GM18517 (cell line): Measurements from ENCODE around the gene OPCML.

Experiments
- ATAC-seq: cut with Tn5 transposase; IDR thresholded peaks from one replicate; pipeline ENCODE4 v1.9.1; 2021; ENCODE audit warnings: mild to moderate bottlenecking, moderate library complexity; ENCODE audit not compliant: unreplicated experiment

The OPCML gene

DNA sequence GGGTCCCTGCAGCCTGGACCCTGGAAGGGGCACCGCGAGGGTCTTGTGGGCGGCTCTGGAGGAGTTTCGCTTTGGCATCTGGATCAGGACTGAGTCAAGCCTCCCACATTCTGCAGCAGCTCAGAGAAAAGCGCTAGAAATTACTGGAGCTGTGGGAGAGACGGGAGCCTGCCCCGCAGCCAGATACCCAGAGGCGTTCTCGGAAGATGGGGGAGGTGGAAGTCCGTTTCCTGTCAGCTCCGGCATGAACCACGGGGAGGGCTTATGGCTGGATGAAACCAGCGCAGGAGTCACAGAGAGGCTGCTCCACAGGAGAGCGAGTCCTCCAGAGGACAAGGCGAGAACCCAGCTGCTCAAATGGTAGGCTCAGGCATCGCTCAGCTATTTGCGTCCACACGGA lies 379.3 kb downstream of the OPCML start:
- no peak for ATAC-seq

DNA sequence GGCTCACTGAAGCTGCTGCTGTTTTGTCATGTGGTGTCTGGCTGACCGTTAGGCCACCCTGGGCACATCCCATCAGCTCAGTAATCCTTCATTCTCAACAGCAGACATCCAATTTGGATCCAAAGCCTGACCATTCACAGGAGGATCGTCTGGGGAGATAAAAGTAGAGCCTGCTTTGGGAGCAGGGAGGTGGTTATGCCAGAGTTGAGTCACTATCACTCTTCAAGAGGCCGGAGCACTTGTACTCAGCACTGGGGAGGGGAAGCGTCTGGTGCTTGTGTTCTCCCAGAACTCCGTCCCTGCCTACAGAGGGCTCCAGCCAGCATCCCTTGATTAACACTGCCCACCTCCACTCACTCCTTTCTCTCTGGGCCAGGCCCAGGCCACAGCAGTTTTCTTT lies 382.6 kb downstream of the OPCML start:
- no peak for ATAC-seq

DNA sequence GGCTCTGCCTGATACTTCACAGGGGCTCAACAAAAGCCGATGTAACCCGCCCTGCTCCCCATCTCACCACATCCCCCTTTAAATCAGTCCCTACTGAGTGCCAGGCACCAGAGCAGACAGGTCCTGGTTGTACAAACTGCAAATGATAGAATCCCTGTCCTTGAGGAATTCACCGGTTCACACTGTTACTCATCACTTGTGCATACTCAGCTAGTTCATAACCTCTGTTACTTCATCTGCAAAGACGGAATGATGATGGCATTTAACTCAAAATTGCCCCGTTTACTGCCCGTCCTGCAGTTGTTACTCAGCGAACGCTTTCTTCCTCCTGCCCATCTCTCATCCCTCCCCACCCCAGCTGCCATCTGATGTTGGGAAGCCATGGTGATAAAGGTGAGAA lies 384.7 kb downstream of the OPCML start:
- ATAC-seq, result no peak

- no peak for ATAC-seq
Observed at GRCh38 chr11:133146697-133147306, 385.5 kb downstream of the OPCML start.

GRCh38 chr11:133137939-133138338 lies 394.4 kb downstream of the OPCML start:
- ATAC-seq, result no peak

DNA sequence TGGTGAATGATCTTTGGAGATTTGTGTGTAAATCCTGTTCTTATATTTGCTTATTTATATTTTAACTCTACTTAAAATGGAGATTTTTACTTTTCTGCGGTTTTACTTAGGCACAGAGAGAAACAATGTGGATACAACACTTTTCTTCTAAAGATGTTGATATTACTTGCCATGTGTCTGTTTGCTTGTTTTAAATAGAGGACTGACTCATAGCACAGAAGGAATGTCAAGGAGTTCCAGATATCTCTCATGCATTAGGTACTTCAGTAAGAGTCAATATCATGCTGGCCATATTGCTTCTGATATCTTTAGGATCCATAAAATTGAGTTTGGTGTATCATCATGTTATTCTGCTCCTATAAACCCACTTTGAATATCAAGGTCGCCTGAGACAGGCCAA lies 395.0 kb downstream of the OPCML start:
- no peak for ATAC-seq

- ATAC-seq, result no peak
Observed at GRCh38 chr11:133136376-133136775, 395.9 kb downstream of the OPCML start.

DNA sequence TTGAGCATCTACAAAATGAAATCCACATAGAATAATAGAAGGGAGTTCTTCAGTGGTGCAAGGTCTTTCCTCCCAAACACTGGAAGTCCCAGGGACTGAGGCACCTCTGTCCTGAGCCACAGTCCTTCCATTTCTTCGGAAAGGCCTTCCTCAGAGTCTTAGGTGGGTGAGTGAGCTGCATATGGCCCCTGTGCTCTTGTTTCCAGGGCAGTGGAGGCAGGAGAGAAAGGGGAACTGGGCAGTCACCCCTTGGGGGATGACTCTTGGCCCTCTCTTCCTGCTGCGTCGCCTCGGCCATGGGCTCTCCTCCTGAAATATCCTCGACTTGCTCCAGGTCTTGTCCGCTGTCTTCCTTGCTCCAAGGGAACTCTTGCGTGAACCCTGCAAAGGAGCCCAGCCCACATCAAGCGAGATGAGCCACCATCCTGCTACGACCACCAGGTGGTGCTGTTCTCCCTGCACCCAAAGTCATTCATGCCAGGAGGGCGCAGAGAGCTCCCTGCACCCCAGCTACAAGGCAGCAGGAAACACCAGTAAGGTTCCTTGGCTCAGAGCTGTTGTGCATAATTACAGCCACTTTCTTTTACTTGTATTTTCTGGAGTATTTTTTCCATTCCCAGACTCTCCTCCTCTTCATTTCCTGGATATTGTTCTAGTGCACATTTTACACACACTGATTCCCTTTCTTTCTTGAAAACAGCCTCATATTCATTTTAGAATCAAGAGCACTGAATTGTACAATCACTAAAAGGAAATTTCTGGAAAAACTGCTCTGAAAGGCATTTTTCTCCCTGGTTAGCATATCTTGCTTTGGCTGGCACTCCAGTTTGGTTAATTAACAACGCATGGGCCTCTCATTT lies 397.8 kb downstream of the OPCML start:
- no peak for ATAC-seq

- ATAC-seq, result no peak
Observed at GRCh38 chr11:133133606-133134005, 398.7 kb downstream of the OPCML start.

- no peak for ATAC-seq
Observed at GRCh38 chr11:133133050-133133449, 399.3 kb downstream of the OPCML start.

GRCh38 chr11:133127741-133128140 lies 404.6 kb downstream of the OPCML start:
- no peak for ATAC-seq

- no peak for ATAC-seq
Observed at GRCh38 chr11:133123796-133124195, 408.5 kb downstream of the OPCML start.

- ATAC-seq, result no peak
Observed at GRCh38 chr11:133123366-133123765, 408.9 kb downstream of the OPCML start.

DNA sequence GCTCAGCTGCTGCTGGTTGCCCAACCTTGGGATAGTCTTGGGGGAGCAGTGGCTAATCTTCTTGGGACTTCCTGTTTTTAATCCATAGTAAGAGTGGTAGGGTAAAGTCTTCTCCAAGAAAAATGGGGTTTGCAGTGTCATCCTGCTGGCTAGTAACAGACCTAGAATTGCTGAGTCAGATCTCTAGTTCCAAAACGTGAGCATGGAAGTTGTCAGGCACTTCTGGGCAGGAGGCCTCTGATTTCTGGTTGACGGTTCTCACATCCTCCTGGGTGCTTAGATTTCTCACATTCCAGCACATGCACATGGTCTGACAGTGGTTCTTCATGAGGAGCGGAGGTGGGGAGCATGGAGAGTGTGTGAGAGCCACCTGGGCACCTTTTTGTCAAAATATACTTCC lies 410.0 kb downstream of the OPCML start:
- no peak for ATAC-seq

DNA sequence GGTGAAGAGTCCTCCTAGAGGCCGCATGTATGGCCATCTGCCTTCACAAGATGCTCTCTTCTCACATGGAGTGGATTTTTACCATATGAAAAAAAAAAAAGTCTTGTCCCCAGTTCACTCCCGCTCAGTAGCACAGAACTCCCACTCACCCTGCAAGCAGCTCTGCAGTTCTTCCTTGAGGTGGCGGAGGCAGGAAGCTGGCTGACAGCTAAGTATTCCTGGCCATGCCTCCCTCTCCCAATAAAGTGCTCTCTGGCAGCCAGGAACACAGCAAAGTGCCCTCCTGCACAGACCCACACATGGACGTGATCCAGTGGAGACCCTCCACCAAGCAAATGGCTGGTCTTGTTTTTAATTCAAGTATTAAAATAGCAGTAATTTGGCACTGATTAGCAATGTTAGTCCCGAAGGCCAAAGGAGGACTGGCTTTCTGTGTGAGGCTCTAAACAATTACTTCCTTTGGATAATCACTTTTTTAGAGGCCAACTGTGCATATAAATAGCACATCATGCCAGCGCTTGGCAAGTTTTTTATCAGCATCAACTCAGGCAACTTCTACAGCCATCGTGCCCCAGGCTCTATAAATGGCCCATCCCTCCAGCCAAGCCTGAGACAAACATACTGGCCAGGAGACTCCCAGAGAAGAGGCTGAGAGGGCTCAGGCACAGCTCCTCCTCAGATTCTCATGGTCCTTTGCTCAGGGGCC lies 413.6 kb downstream of the OPCML start:
- no peak for ATAC-seq

- ATAC-seq, result no peak
Observed at GRCh38 chr11:133115099-133115498, 417.2 kb downstream of the OPCML start.

DNA sequence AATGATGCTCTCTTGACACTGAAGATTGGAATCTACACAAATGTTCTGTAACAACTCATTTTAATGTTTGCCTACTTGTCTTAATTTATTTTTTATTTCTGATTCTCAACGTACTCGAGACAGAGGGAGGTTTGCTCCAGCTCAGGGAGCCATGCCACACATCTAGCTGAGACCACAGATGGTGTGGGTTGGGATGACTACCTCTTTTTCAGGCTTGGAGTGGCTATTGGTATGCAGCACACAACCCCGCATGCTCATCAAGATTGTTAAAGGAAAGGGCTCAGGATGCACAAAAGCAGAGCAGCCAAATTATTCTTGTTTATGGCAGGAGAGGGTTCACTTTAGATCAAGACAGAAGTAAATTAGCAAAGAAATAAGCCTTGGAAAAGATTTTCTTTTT lies 424.5 kb downstream of the OPCML start:
- no peak for ATAC-seq

DNA sequence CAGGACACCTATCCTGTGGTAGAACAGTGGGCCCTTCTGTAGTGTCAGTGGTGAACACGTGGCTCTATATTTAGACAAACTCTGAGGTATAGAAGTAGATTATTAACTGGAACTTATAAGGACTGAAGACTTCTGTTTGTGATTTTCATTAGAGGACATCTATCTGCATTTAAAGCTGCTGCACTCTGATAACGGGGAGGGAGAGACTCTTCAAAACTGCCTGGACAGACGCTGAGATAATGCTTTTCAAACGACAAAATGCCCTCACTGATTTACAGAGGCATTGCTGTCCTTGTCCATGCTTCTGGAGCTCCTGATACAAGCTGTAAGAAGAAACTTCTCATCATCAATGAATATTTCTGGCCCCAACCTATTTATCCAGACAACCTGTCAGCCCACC lies 425.2 kb downstream of the OPCML start:
- no peak for ATAC-seq

DNA sequence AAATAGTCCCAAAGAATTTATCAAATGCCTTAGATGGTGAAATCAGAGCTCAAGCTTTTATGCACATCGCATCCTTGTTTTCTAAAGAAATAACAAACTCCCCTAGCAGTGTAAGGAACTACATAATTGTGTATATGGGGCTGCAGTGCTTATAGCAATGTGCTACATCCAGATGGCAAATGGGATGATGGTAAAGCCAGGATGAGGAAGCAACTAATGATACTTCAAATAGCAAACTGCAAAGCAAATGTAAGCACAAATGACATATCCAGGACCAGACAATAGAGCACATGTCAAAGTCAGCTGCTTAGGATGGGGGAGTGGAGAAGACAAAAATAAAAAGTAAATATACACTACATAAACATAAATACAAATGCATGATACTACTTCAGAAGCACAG lies 425.9 kb downstream of the OPCML start:
- no peak for ATAC-seq

DNA sequence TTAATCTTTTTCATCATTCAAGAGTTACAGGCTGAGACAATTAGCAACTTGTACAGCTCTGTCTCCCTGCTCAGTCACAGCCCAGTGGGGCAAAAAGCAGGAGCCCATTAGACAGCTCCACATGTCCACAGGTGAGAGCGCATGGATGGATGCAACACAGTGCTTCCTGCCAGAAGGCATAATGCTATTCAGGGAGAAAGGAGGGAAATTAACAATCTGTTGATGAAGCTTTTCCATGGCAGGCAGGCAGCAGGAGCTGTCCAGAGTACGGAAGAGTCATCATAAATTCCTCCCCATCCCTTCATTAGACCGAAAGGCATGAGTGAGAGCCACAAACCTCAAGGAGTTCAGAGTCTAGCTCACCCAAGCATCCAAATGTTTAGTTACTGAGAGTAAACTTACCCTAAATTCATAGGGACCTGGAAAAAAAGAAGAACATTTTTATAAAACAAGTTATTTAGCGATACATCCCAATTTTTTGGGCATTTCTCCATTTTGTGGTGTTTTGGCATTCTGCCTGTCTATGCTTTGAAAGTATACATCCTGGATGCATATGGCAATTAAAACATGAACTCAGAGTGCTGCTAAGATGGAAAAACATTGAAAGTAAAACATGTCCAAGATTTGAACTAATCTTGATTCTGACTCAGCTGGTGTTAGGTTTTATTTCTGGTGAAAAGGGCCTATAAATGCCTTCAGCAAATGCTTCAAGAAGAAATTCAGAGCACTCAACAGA lies 428.1 kb downstream of the OPCML start:
- ATAC-seq, result no peak

- ATAC-seq, result no peak
Observed at GRCh38 chr11:133096981-133097380, 435.3 kb downstream of the OPCML start.
